Urothelium cell line (cell line): ENCODE measurements around the gene ACLY.
"Not testable (repeated sequence)": the region's sequence is repeated elsewhere in the genome, so short reads cannot be mapped to it uniquely, and the experiment has no call there.

ENCODE experiments used
- DNase-seq: peaks from one replicate; pipeline ENCODE4 v3.0.0; 2011; ENCODE audit warnings: low spot score, mixed read lengths
- FAIRE-seq: peaks from 2 replicates; lab custom pipeline; 2011; peaks lifted over from hg19 to GRCh38; lab: Jason Lieb, UNC

Gene ACLY

DNA sequence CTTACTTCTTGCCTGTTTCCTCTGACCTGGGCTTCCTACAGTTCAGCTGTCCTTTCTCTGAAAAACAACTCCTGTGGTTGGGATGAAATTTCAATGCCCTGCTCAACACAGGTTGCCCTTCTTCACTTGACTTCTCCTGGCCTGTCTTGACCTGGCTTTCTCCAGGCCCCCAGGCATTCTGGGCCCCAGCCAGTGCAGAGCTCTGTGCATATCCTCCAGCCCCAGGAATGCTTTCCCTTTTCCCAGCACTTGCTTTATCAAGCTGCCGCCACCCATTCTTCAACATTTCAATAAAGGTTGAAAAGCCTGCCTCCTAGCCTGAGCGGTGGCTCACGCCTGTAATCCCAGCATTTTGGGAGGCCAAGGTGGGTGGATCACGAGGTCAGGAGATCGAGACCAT is 22.4 kb upstream of the ACLY start:
- DNase-seq, result no peak
- no peak for FAIRE-seq

DNA sequence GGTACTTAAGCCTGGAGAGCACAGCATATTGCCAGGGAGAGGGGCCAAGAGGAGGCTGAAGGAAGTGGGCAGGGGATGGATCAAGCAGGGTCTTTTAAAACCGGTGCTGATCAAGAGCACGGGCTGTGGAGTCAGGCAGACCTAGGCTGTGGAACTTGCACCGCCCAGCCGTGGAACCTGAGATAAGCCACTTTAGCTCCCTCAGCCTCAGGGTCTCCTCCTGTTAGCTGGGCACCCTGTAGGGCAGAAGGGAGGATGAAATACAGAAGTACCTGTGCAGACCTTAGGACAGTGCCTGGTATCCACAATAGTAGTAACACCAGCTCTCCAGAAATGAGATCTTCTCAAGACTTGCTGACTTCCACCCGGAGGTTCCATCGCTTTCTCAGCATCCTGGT is 20.9 kb upstream of the ACLY start:
- no peak for DNase-seq
- FAIRE-seq, result no peak

DNA sequence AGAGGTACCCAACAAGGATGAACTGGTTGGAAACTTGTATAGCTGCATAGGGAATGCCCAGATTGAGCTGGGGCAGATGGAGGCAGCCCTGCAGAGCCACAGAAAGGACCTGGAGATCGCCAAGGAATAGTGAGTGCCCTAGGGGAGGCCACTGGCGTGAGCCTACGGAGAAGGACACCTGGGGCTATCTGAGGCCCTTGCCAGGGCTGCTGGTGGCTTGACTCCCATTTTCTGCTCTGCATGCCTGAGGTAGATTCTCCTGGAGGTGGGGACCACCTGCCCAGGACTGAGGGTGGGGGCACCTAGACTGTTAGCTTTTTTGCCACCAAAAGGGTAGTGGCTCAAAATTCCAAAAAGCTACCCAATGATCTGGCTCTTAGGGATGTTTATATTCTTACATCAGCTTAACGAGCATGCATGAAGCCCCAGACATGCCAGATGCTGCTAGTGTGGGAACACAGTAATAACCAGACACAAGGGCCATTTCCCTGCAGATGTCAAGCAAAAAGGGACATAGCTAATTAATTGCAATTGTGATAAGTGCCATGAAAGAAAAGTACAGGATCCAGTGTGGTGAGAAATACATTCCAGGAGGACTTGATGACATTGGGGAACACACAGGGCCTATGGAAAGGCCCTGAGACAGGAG is 20.4 kb upstream of the ACLY start:
- no peak for DNase-seq
- no peak for FAIRE-seq

DNA sequence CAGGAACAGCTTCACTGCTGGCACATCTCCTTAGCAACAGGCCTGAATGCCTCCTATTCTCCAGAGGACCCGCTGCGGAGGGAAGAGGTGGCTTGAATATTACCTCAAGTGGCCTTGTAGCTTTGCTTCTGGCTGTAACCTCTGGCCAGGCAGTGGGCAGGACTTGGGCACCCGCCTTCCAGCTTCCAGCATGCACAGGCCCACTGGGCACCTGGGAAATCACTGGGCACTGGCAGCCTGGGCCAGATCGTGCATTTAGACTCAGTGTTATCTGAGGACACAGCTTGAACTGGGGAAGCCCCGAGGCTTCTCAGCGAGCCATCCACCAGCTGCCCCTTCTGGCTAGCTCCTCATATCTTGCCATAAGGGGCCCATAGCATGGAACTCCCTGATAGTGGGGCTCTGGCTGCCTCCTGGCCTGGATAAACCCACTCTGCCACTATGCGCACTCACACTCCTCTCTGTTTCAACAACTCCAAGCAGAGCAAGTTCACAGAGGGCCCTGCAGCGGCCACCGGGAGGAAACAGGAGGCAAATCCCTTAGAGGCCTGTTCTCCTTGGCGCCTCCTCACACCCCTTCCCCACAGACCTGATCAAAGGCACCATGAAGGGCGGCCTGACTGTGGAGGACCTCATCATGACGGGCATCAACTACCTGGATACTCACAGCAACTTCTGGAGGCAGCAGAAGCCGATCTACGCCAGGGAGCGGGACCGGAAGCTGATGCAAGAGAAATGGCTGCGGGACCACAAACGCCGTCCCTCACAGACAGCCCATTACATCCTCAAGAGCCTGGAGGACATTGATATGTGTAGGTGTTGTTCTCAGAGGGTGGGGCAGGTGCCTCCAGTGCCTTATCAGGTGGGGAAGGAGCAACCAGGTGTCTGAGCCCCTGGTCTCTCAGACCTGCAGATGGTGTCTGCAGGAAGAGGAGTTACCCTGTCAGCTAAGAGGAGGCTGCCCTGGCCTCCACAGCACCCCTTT is 19.5 kb upstream of the ACLY start:
- no peak for DNase-seq
- no peak for FAIRE-seq

DNA sequence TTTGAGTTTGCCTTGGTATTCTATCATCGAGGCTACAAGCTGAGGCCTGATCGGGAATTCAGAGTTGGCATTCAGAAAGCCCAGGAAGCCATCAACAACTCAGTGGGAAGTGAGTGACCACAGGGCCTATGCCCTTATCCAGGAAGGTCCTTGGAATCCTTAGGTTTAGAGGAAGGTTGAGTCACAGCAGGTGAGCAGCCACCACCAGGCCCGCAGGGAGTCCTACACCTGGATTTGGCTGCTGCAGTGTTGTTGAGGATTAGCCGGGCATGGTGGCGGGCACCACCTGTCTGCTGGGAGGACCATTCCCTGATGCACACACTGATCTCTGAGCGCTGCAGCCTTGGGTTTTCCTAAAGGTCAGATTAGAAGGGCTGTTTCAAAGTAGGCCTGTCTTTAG is 16.9 kb upstream of the ACLY start:
- no peak for DNase-seq
- FAIRE-seq, result no peak

DNA sequence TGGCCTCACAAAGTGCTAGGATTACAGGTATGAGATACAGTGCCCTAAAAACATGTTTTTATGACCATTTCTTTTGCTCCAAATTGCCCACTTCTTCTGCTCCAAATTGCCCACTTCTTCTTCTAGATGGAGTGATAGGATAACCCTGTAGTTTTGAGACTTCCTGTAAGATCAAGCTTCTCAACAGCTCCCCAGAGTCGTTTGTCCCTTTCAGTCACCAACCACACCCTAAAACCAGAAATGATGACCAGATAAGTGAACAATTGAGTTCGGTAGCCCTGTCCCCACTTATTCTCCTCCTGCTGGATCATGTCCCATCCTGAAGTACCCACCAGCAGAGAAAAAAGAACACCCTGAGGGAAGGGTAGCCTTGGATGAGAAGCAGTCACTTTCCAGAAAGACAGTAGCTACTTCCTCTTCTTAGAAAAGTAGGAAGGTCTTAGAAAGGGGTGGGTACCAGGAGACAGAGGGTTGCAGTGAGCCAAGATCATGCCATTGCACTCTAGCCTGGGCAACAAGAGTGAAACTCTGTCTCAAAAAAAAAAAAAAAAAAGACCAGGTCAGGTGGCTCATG is 14.2 kb upstream of the ACLY start:
- FAIRE-seq (no peak), DNase-seq (no peak)

DNA sequence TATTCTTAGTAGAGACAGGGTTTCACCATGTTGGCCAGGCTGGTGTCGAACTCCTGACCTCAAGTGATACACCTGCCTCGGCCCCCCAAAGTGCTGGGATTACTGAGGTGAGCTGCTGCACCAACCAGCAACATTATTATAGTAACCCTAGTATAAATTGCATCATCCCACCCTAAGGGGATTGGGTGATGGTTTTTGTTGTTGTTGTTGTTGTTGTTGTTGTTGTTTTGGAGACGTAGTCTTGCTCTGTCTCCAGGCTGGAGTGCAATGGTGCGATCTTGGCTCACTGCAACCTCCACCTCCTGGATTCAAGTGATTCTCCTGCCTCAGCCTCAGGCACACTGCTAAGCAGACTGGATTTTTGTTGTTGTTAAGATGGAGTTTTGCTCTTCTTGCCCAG is 13.0 kb upstream of the ACLY start:
- not testable (repeated sequence) for FAIRE-seq, DNase-seq

DNA sequence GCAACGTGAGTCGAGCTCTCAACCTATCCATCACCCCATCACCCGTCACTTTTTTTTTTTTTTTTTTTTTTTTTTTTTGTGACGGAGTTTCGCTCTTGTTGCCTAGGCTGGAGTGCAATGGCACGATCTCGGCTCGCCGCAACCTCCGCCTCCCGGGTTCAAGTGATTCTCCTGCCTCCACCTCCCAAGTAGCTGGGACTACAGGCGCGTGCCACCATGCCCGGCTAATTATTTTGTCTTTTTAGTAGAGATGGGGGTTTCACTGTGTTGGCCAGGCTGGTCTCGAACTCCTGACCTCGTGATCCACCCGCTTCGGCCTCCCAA is 12.0 kb upstream of the ACLY start:
- not testable (repeated sequence) for FAIRE-seq

DNA sequence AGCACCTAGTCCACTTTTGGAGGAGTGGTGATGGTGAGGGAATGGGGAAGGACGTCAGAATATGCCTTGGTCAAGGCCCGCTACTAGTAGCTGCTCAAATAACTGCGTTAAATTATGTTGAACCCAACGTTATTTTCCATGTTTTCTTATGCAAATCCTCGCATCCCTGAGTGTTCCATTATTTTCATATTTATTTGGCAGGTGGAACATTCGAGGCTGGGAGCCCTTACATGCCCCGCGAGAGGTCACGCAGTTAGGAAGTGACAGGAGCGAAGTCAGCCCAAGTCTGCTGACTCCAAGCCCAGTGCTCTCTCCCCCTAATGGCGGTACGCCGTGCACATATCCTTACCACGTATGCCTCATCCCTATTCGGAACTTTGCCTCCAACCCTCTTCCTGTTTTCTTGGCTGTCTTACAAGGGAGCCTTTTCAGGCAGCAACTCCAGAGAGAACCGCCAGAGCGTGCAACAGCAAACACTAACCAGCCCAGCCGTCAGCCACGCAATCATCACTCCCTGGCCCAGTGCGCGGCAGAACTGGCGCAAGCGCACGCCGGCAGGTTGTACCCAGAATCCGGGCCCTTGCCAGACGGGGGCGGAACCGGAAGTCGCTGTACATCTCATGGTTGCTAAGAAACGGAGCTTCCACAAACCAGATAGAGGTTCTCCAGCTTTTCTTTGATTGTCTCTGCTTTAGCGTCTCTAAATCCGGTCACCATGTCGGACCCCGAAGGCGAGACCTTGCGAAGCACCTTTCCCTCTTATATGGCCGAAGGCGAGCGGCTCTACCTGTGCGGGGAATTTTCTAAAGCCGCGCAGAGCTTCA is 11.5 kb upstream of the ACLY start, which contains the start of gene ODAD4:
Gene ODAD4 (plus strand): TSS at position 609 of the 824 bp plus-strand sequence. CDS start 107 bp downstream, at position 716.
- peak; percentile 99 for DNase-seq
- FAIRE-seq, result peak; percentile 69

More for the DNA sequence above, 12.0 kb upstream of the ACLY start:
- DNase-seq, result not testable (repeated sequence)

DNA sequence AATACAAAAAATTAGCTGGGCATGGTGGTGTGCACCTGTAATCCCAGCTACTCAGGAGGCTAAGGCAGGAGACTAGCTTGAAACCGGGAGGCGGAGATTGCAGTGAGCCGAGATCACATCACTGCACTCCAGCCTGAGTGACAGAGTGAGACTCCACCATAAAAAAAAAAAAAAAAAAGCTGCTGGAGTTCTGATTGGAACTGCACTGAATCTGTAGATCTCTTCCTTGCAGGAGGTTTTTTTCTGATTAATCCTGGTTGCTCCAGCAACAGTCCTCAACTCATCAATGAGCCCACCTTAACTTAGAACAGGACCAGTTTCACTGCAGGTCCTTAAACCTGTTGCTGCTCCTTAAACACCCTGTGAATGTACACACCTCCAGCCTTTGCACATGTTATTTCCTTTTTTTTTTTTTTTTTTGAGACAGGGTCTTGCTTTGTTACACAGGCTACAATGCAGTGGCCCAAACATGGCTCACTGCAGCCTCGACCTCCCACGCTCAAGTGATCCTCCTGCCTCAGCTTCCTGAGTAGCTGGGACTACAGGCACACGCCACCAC is 10.0 kb upstream of the ACLY start:
- DNase-seq (no peak), FAIRE-seq (no peak)

DNA sequence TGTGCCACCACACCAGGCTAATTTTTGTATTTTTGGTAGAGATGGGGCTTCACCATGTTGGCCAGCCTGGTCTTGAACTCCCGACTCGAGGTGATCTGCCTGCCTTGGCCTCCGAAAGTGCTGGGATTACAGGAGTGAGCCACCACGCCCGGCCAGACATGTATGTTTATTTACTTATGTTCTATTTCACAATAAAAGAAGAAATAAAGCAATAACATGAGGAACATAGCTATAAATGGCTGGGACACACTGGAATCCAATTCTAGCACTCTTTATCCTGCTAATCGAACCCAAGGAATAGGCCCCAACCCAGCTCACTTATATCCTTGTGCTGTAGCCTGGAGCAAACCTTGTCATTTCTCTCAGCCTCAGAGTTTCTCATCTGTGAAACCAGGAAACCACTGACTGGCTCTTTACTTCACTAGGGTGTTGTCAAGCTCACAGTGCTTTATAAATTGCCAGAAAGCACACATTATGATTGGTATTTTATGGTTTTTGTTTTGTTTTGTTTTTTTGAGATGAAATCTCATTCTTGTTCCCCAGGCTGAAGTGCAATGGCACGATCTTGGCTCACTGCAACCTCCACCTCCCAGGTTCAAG is 7.3 kb upstream of the ACLY start:
- no peak for FAIRE-seq

DNA sequence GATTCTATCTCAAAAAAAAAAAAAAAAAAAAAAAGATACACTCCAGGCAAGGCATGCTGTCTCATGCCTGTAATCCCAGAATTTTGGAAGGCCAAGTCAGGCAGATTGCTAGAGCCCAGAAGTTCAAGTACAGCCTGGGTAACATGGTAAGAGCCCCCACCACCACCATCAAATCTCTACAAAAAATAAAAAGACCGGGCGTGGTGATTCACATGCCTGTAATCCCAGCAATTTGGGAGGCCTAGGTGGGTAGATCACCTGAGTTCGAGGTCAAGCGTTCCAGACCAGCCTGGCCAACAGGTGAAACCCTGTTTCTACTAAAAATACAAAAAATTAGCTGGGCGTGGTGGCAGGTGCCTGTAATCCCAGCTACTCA is 1.8 kb upstream of the ACLY start:
- DNase-seq (no peak), FAIRE-seq (no peak)

More for the DNA sequence above, 7.3 kb upstream of the ACLY start:
- no peak for DNase-seq

DNA sequence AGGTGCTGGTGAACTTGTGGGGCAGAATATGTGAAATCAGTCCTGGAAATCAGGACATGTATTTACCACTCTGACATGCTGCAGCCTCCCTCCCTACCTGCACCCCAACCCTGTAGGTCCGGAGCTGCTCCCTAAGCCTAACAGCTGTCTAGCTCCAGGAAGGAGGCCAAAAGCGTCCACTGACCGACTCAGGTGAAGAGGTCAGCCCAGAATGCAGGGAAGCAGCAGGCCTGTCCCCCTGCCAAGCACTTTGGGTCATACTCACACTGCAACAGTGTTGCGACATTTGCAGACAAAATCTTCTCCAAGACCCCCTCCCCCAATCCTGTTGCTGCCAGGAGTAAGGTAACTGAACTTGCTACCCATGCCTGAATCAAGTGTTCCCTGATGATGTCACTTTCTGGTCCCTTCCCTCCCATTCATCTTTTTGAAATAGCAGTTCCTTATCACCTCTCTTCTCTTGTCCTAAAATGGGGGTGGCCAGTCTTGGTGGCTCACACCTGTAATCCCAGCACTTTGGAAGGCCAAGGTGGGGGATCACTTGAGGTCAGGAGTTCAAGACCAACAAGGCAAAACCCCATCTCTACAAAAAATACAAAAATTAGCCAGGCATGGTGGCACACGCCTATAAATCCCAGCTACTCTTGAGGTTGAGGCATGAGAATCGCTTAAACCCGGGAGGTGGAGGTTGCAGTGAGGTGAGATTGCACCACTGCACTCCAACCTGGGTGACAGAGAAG is 1.3 kb upstream of the ACLY start:
- no peak for FAIRE-seq
- no peak for DNase-seq

DNA sequence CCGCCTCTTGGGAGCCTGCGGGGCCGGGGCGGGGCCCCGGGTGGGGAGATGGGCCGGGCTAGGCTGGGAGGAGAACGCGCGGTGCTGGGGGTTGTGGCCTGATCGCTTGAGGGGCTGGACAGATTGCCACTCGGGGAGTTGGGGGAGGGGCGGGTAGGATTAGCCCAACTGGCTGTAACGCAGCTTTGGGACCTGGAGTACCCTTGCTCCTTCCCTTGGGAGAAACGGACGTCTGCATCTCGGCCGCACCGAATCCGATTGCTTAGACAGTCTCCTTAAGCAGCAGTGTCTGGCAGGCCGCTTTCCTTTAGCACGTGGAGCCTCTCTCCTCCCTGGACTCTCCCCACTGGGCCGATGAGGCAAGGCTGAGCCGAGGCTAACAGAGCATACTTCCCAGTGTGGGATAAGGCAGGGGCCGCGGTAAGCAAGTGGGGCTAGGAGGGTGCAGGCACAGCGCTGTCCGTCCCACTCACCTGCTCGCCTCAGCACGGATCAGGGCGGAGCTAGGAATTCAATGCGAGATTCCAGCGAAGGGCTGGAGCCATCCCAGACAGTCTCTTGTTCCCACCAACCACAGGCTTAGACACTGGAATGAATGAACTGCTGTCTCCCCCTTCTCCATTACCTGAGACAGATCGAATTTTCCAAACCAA is 540 bp upstream of the ACLY start:
- DNase-seq, result peak; percentile 65
- no peak for FAIRE-seq

DNA sequence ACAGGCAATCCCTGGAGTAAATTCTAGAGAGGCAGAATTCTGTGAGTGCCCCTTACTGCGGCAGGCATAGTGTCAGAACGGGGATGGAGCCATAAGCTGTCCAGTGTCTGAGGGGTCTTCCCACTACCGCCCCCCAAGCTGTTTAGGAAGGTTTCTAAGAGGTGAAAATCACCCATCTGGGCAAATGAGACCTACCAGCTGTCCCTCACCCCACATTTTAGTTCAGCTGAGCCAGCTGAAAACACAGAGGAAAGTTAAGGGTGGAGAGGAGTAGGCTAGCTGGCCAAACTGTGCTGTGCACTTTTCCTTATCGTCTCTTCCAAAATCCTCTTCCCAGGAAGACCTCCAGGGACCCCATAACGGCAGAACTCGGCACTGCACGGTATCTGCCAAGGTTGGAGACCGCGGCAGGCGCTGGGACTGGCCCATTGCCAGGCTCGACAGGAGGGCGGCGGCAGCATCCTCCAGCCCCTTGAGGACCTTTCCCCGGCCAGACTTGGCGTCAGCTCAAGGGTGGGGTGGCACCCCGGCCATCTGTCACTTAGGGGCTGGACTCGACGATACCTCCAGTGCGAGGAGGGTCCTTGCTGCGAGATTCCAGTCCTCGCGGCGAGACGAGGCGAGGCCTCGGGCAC is 955 bp downstream of the ACLY start:
- DNase-seq (peak; percentile 60), FAIRE-seq (peak; percentile 5)

DNA sequence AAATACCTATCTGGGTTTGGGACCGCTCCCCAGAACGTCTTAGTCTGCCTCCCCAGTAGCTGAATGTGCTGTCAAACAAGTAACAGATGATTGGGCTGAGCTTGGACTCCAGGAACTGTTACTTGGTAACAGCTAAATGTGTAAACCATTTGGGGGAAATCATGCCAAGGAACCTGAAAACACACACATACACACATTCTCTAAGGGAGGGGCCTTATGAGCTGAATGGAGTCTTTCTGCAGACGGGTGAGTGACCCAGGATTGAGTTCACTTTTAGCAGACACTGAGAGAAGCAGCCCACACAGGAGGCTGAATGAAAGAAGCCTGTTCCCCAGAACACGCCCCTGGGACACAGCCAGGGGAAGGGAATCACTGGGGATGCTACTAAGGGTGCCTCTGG is 1.6 kb downstream of the ACLY start:
- DNase-seq, result no peak
- FAIRE-seq, result no peak

DNA sequence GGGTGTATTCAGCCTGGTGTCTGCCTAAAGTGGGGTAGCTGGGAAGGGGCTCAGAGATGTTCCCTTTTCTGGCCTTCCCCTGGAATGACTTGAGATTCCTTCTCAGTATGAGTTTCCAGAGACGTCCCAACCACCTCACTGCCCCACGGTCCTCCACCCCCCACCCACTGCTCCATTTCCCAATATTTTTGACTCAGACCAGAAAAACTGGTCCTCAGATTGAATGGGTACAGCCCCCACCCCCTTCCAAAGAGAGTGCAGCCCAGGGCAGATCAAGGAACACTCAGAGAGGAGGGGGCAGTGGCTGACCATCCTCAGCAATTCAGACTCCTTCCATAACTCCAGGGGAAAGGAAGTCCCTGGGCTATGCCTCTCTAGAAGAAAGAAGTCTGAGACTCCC is 3.2 kb downstream of the ACLY start:
- FAIRE-seq (no peak), DNase-seq (no peak)

DNA sequence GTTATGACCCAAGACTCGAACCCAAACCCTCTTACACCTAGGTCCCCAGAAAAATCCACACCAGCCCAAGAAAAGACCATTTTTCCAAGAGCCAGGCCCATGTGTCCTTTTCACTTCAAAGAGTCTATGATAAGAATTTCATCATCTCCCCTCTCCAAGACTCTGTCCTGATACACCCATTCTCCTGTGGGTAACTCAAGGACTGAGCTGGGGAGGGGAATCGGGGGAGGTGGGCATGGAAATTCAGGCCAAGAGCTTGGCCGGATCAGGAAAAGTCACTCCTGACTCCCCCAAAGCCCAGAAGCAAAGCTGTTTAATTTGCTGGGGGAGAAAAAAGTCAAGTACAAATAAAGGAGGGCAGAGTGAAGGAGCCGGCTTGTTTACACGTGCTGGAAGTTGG is 3.7 kb downstream of the ACLY start:
- FAIRE-seq, result no peak

DNA sequence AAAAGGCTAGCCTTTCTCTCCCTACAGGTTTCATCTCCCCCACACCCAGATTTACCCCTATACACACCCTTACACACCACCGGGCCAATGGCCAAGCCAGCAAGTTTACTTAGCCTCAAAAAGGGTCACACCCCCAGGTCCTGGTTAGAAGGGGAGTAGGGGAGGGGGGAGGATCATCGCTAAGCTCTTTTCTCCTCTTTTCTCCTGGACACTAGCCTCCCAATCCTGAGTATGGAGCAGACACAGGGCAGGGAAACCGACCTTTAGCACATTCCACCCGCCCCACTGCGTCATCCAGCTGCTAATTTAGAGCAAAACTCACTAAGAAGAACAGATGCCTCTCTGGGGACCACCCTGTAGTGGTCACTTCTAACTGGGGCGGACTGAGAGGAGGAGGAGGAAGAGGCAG is 4.4 kb downstream of the ACLY start:
- FAIRE-seq (no peak), DNase-seq (no peak)

More for the DNA sequence above, 3.7 kb downstream of the ACLY start:
- no peak for DNase-seq
